HCT116 (cell line): ENCODE data around the gene GRIK4. TPM values are rescaled to one million over a fixed set of nuclear protein-coding genes. Genes with fewer than 3 reads are reported as not detected.

Source experiments
- ATAC-seq: fragments of 200-7000 bp; cut with Tn5 transposase; 2 replicates; pipeline ENCODE4 v1.9.1; 2020; ENCODE audit warnings: mild to moderate bottlenecking, moderate library complexity
- BruUV-seq: library from RNA; stranded (reverse); fragments of 400-500 nt; replicated peaks from 2 replicates; lab custom pipeline; 2021; lab: Mats Ljungman, UMichigan
- CTCF ChIA-PET: fragments of 300-600 bp; sonication (Branson Sonifier 250); formaldehyde crosslinking; loops from one replicate; lab custom pipeline; 2021; ENCODE audit warnings: antibody characterized with exemption; lab: Charles Lee
- POLR2A ChIA-PET: fragments of 300-600, 350-600 bp; sonication (Branson Sonifier 250); formaldehyde crosslinking; loops from one replicate; lab custom pipeline; 2021; ENCODE audit warnings: antibody characterized with exemption; lab: Charles Lee
- RAD21 ChIA-PET, 2 experiments: fragments of 300-600 bp; sonication (Branson Sonifier 250); formaldehyde crosslinking; loops; one replicate each; lab custom pipeline; 2023; ENCODE audit warnings: low total read pairs in 2 of 2; ENCODE audit not compliant: uncharacterized antibody in 2 of 2, unreplicated experiment in 2 of 2, low non-redundant PET in 1 of 2; lab: Charles Lee
- DNase-seq: peaks from one replicate; pipeline ENCODE4 v3.0.0-alpha.2; 2010; ENCODE audit warnings: low read depth, low spot score
- H2AFZ ChIP-seq: fragments of 200-600 bp; shearing (Covaris generic), sonication (generic); 2 replicates; pipeline ENCODE4 v1.6.1; 2017; ENCODE audit warnings: low read depth, mixed run types, mixed read lengths, antibody characterized with exemption, low read length; ENCODE audit not compliant: poor library complexity, severe bottlenecking
- H3K27ac ChIP-seq: 2 replicates; pipeline ENCODE4 v1.5.1; 2012; ENCODE audit warnings: low read depth, low read length
- H3K27me3 ChIP-seq: fragments of 200-600 bp; sonication (generic); 2 replicates; pipeline ENCODE4 v1.6.1; 2016; ENCODE audit warnings: mixed run types, low read length, mixed read lengths; ENCODE audit not compliant: insufficient read depth
- H3K36me3 ChIP-seq, 2 experiments: fragments of 200-500 bp in 1 of 2; fragments of 200-600 bp in 1 of 2; sonication (Bioruptor generic) in 1 of 2; sonication (generic) in 1 of 2; 2 replicates each; pipeline versions ENCODE4 v1.5.1 to v1.6.1; 2014 to 2016; ENCODE audit warnings: low read length in 2 of 2, inconsistent platforms in 1 of 2, mixed read lengths in 1 of 2, mixed run types in 1 of 2; ENCODE audit not compliant: insufficient read depth in 2 of 2, control insufficient read depth in 1 of 2
- H3K4me1 ChIP-seq, 2 experiments: fragments of 200-600 bp in 1 of 2; sonication (generic) in 1 of 2; 2 replicates each; pipeline versions ENCODE4 v1.5.1 to v1.6.1; 2012 to 2017; ENCODE audit warnings: low read length in 2 of 2, inconsistent platforms in 1 of 2, mild to moderate bottlenecking in 1 of 2, mixed read lengths in 1 of 2, mixed run types in 1 of 2, moderate library complexity in 1 of 2; ENCODE audit not compliant: insufficient read depth in 2 of 2, control insufficient read depth in 1 of 2
- H3K4me2 ChIP-seq: fragments of 200-600 bp; sonication (generic); 2 replicates; pipeline ENCODE4 v1.6.1; 2017; ENCODE audit warnings: mixed run types, low read length, mixed read lengths
- H3K4me3 ChIP-seq, 2 experiments: fragments of 200-600 bp in 1 of 2; sonication (generic) in 1 of 2; replicated peaks in 1 of 2; 2 replicates each; pipeline ENCODE4 v1.5.1; 2011 to 2016; ENCODE audit warnings: low read length in 2 of 2, control low read depth in 1 of 2, low read depth in 1 of 2, mild to moderate bottlenecking in 1 of 2, mixed read lengths in 1 of 2, mixed run types in 1 of 2
- H3K79me2 ChIP-seq: fragments of 200-600 bp; sonication (generic); 2 replicates; pipeline ENCODE4 v1.6.1; 2017; ENCODE audit warnings: mild to moderate bottlenecking, mixed run types, low read length, moderate library complexity, mixed read lengths; ENCODE audit not compliant: insufficient read depth
- H3K9ac ChIP-seq: fragments of 200-600 bp; sonication (generic); 2 replicates; pipeline ENCODE4 v1.6.1; 2016; ENCODE audit warnings: low read length, mixed read lengths
- H3K9me2 ChIP-seq: fragments of 200-600 bp; sonication (generic), shearing (Covaris generic); 2 replicates; pipeline ENCODE4 v1.6.1; 2017; ENCODE audit warnings: mixed run types, mild to moderate bottlenecking, moderate library complexity; ENCODE audit not compliant: insufficient read depth
- H3K9me3 ChIP-seq, 2 experiments: fragments of 200-500 bp in 1 of 2; fragments of 200-600 bp in 1 of 2; sonication (Bioruptor generic) in 1 of 2; sonication (generic) in 1 of 2; 2 replicates each; pipeline ENCODE4 v1.6.1; 2014 to 2017; ENCODE audit warnings: low read length in 2 of 2, mixed read lengths in 2 of 2, inconsistent platforms in 1 of 2, low read depth in 1 of 2, mild to moderate bottlenecking in 1 of 2, mixed run types in 1 of 2, moderate library complexity in 1 of 2; ENCODE audit not compliant: control insufficient read depth in 1 of 2, insufficient read depth in 1 of 2
- H4K20me1 ChIP-seq: fragments of 200-600 bp; sonication (generic), shearing (Covaris generic); 2 replicates; pipeline ENCODE4 v1.6.1; 2017; ENCODE audit warnings: mixed run types, mild to moderate bottlenecking, moderate library complexity; ENCODE audit not compliant: insufficient read depth
- CBX3 ChIP-seq: IDR thresholded peaks from 2 replicates; pipeline ENCODE4 v1.6.1; 2012; ENCODE audit warnings: low read depth
- FOSL1 ChIP-seq: IDR thresholded peaks from 2 replicates; pipeline ENCODE4 v1.6.1; 2012; ENCODE audit warnings: low read depth
- JUND ChIP-seq: IDR thresholded peaks from 2 replicates; pipeline ENCODE4 v1.6.1; 2012
- SIN3A ChIP-seq: IDR thresholded peaks from 2 replicates; pipeline ENCODE4 v1.6.1; 2012; ENCODE audit warnings: low read depth
- SP1 ChIP-seq: IDR thresholded peaks from 2 replicates; pipeline ENCODE4 v1.6.1; 2012; ENCODE audit warnings: low read depth
- YY1 ChIP-seq: IDR thresholded peaks from 2 replicates; pipeline ENCODE4 v1.6.1; 2011; ENCODE audit warnings: low read length, low read depth, moderate library complexity, mild to moderate bottlenecking; ENCODE audit not compliant: insufficient replicate concordance; ENCODE audit errors: extremely low read depth
- intact Hi-C: fragments of 100-400 bp; cut with micrococcal nuclease; formaldehyde crosslinking; loops from 2 replicates; pipeline ENCODE4 v1.10.0; 2022
- total RNA-seq: library from RNA; stranded (reverse); gene quantifications from one replicate; pipeline ENCODE4 v1.2.1, GENCODE V29; 2021; ENCODE audit not compliant: unreplicated experiment
- TF ChIP-seq, protein P1 (sequence below), 3 experiments: fragments of 200-600 bp in 1 of 3; sonication (generic) in 1 of 3; IDR thresholded peaks in 2 of 3; conservative IDR thresholded peaks in 1 of 3; 2 replicates each; pipeline ENCODE4 v1.5.1; 2012 to 2017; ENCODE audit warnings: low read depth in 2 of 3, low read length in 2 of 3, antibody characterized with exemption in 1 of 3, borderline replicate concordance in 1 of 3, control low read depth in 1 of 3, mild to moderate bottlenecking in 1 of 3, mixed read lengths in 1 of 3, mixed run types in 1 of 3, moderate library complexity in 1 of 3; ENCODE audit not compliant: insufficient read depth in 1 of 3

Gene GRIK4
- total RNA-seq, 1 experiment from 2014 or later, result 0.52 TPM

- no peaks in the 10 kb centered on the region for H3K79me2 ChIP-seq
- no TSS peak for BruUV-seq
- H3K4me1 ChIP-seq, result peaks cover 0 to 14% of the 10 kb centered on the region in 2 experiments; a peak in 2 of 4 replicates
- ATAC-seq (no peak), DNase-seq (no peak)
- RAD21 ChIA-PET, result interaction anchor here in 1 of 2 experiments (1.6 kb wide), 1 partner anchor 26 kb away, joined by 5 read pairs; no protein-coding TSS in a partner anchor
- H3K9ac ChIP-seq, result no peak overlapping the region
- POLR2A ChIA-PET, result no interaction called here
- no peaks in the 10 kb centered on the region for H3K9me2 ChIP-seq
- intact Hi-C loops, result no loop called here
- H4K20me1 ChIP-seq, result no peaks in the 10 kb centered on the region
- H2AFZ ChIP-seq, result no peak overlapping the region
- CTCF ChIA-PET, result interaction anchor here (0.9 kb wide), 1 partner anchor 182 kb away, joined by 3 read pairs; no protein-coding TSS in a partner anchor
- TF ChIP-seq CBX3 (no peak), FOSL1 (no peak), SP1 (no peak), YY1 (no peak), SIN3A (no peak), JUND (no peak)
- TF ChIP-seq, protein P1, sequence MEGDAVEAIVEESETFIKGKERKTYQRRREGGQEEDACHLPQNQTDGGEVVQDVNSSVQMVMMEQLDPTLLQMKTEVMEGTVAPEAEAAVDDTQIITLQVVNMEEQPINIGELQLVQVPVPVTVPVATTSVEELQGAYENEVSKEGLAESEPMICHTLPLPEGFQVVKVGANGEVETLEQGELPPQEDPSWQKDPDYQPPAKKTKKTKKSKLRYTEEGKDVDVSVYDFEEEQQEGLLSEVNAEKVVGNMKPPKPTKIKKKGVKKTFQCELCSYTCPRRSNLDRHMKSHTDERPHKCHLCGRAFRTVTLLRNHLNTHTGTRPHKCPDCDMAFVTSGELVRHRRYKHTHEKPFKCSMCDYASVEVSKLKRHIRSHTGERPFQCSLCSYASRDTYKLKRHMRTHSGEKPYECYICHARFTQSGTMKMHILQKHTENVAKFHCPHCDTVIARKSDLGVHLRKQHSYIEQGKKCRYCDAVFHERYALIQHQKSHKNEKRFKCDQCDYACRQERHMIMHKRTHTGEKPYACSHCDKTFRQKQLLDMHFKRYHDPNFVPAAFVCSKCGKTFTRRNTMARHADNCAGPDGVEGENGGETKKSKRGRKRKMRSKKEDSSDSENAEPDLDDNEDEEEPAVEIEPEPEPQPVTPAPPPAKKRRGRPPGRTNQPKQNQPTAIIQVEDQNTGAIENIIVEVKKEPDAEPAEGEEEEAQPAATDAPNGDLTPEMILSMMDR (IDR thresholded peaks at IDR 0.05 in 2 of 3, conservative IDR thresholded peaks at IDR 0.05 in 1 of 3; ENCODE audit: borderline replicate concordance in 1 of 3, insufficient read depth in 1 of 3, low read depth in 2 of 3, low read length in 2 of 3), result no peak
- H3K27me3 ChIP-seq, result peaks cover 21% of the 10 kb centered on the region
- H3K27ac ChIP-seq, result no peak overlapping the region
- H3K9me3 ChIP-seq, result no peaks in the 10 kb centered on the region
- no peak overlapping the region for H3K4me3 ChIP-seq
- H3K36me3 ChIP-seq, result no peaks in the 10 kb centered on the region
- H3K4me2 ChIP-seq, result no peak overlapping the region
Measured at GRCh38 chr11:120659076-120659475, 147.5 kb downstream of the GRIK4 start.
